Measurements from ENCODE around the gene FHOD3.

DNA sequence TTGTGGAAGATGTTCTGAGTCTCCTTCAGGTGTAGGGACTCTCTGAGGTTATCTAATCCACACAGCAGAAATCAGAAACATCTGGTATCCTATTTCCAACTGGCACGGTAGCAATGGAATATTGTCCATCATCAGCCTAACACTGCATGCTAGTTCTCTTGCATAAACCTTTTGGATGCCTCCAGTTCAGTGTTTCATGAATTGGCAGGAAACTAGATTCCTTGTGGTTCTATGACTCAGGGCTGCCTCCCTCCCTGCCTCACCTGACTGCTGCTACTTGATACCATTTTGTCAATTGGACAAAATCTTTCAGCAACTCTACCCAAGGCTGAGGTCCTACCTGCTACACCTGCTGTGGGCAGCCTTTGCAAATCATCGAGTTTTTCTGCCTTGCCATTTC is 400.4 kb downstream of the FHOD3 start:
- TF ChIP-seq, protein P1, sequence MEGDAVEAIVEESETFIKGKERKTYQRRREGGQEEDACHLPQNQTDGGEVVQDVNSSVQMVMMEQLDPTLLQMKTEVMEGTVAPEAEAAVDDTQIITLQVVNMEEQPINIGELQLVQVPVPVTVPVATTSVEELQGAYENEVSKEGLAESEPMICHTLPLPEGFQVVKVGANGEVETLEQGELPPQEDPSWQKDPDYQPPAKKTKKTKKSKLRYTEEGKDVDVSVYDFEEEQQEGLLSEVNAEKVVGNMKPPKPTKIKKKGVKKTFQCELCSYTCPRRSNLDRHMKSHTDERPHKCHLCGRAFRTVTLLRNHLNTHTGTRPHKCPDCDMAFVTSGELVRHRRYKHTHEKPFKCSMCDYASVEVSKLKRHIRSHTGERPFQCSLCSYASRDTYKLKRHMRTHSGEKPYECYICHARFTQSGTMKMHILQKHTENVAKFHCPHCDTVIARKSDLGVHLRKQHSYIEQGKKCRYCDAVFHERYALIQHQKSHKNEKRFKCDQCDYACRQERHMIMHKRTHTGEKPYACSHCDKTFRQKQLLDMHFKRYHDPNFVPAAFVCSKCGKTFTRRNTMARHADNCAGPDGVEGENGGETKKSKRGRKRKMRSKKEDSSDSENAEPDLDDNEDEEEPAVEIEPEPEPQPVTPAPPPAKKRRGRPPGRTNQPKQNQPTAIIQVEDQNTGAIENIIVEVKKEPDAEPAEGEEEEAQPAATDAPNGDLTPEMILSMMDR (CRISPR knock-in tag; IDR thresholded peaks at IDR 0.05), result no peak
- TF ChIP-seq JUNB (CRISPR knock-in tag; IDR thresholded peaks at IDR 0.05; ENCODE audit: borderline replicate concordance) (no peak), FOXP1 (IDR thresholded peaks at IDR 0.05) (no peak), FOXP1 (CRISPR knock-in tag; IDR thresholded peaks at IDR 0.05) (no peak), HMG20B (CRISPR knock-in tag; conservative IDR thresholded peaks at IDR 0.05) (no peak), ZNF136 (CRISPR knock-in tag; IDR thresholded peaks at IDR 0.05; ENCODE audit: low read depth) (no peak), RBM39 (IDR thresholded peaks at IDR 0.05; ENCODE audit: low read depth, low read length, poor library complexity, severe bottlenecking) (no peak), ZNF816 (CRISPR knock-in tag; IDR thresholded peaks at IDR 0.05; ENCODE audit: borderline replicate concordance) (no peak), RFXAP (CRISPR knock-in tag; IDR thresholded peaks at IDR 0.05; ENCODE audit: borderline replicate concordance) (no peak), ZNF850 (CRISPR knock-in tag; conservative IDR thresholded peaks at IDR 0.05) (no peak), ZNF589 (CRISPR knock-in tag; conservative IDR thresholded peaks at IDR 0.05) (no peak), TAF15 (IDR thresholded peaks at IDR 0.05; ENCODE audit: low read depth, low read length, poor library complexity, severe bottlenecking) (no peak)
- TF ChIP-seq, protein P2, sequence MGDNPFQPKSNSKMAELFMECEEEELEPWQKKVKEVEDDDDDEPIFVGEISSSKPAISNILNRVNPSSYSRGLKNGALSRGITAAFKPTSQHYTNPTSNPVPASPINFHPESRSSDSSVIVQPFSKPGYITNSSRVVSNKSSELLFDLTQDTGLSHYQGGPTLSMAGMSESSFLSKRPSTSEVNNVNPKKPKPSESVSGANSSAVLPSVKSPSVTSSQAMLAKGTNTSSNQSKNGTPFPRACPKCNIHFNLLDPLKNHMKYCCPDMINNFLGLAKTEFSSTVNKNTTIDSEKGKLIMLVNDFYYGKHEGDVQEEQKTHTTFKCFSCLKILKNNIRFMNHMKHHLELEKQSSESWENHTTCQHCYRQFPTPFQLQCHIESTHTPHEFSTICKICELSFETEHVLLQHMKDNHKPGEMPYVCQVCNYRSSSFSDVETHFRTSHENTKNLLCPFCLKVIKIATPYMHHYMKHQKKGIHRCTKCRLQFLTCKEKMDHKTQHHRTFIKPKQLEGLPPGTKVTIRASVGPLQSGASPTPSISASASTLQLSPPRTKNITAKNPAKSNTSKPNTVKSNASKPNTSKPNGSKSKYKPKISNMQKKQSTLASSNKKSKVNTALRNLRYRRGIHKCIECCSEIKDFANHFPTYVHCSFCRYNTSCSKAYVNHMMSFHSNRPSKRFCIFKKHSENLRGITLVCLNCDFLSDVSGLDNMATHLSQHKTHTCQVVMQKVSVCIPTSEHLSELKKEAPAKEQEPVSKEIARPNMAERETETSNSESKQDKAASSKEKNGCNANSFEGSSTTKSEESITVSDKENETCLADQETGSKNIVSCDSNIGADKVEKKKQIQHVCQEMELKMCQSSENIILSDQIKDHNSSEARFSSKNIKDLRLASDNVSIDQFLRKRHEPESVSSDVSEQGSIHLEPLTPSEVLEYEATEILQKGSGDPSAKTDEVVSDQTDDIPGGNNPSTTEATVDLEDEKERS (CRISPR knock-in tag; IDR thresholded peaks at IDR 0.05), result no peak
- TF ChIP-seq, protein P3, sequence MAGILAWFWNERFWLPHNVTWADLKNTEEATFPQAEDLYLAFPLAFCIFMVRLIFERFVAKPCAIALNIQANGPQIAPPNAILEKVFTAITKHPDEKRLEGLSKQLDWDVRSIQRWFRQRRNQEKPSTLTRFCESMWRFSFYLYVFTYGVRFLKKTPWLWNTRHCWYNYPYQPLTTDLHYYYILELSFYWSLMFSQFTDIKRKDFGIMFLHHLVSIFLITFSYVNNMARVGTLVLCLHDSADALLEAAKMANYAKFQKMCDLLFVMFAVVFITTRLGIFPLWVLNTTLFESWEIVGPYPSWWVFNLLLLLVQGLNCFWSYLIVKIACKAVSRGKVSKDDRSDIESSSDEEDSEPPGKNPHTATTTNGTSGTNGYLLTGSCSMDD (CRISPR knock-in tag; IDR thresholded peaks at IDR 0.05), result no peak
- TF ChIP-seq, protein P4, sequence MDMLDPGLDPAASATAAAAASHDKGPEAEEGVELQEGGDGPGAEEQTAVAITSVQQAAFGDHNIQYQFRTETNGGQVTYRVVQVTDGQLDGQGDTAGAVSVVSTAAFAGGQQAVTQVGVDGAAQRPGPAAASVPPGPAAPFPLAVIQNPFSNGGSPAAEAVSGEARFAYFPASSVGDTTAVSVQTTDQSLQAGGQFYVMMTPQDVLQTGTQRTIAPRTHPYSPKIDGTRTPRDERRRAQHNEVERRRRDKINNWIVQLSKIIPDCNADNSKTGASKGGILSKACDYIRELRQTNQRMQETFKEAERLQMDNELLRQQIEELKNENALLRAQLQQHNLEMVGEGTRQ (IDR thresholded peaks at IDR 0.05; ENCODE audit: low read depth, low read length), result no peak
- TF ChIP-seq, protein P4 (CRISPR knock-in tag; IDR thresholded peaks at IDR 0.05; ENCODE audit: borderline replicate concordance), result no peak

Data from HepG2 (cell line).